ENCODE data around the gene MFSD6L. TPM values are rescaled to one million over a fixed set of nuclear protein-coding genes. Genes with fewer than 3 reads are reported as not detected.

The MFSD6L gene
- total RNA-seq, 1 donor from 2014 or later = not detected

GRCh38 chr17:8829036-8829941, 30.1 kb upstream of the MFSD6L start:
- no peak for DNase-seq (ENCODE audit: low read depth)
- Histone ChIP-seq H3K27me3 (ENCODE audit: control insufficient read depth, insufficient read depth, low read length) (no peaks in the 10 kb centered on the region), H3K36me3 (ENCODE audit: control insufficient read depth, insufficient read depth, low read length) (no peaks in the 10 kb centered on the region), H3K4me3 (ENCODE audit: low read depth, low read length) (no peak overlapping the region)
- TF ChIP-seq CTCF (IDR thresholded peaks at IDR 0.05; ENCODE audit: insufficient read depth, low read length, severe bottlenecking) = no peak
- FAIRE-seq = peak; percentile 99

GRCh38 chr17:8828517-8828875, 29.3 kb upstream of the MFSD6L start:
- FAIRE-seq (no peak), DNase-seq (ENCODE audit: low read depth) (no peak)
- Histone ChIP-seq H3K36me3 (ENCODE audit: control insufficient read depth, insufficient read depth, low read length) (no peaks in the 10 kb centered on the region), H3K4me3 (ENCODE audit: low read depth, low read length) (no peak overlapping the region), H3K27me3 (ENCODE audit: control insufficient read depth, insufficient read depth, low read length) (no peaks in the 10 kb centered on the region)
- no peak for TF ChIP-seq CTCF (IDR thresholded peaks at IDR 0.05; ENCODE audit: insufficient read depth, low read length, severe bottlenecking)

GRCh38 chr17:8826808-8827435, 27.8 kb upstream of the MFSD6L start:
- FAIRE-seq = no peak
- no peak for DNase-seq (ENCODE audit: low read depth)
- Histone ChIP-seq H3K27me3 (ENCODE audit: control insufficient read depth, insufficient read depth, low read length) (no peaks in the 10 kb centered on the region), H3K36me3 (ENCODE audit: control insufficient read depth, insufficient read depth, low read length) (no peaks in the 10 kb centered on the region), H3K4me3 (ENCODE audit: low read depth, low read length) (no peak overlapping the region)
- no peak for TF ChIP-seq CTCF (IDR thresholded peaks at IDR 0.05; ENCODE audit: insufficient read depth, low read length, severe bottlenecking)

GRCh38 chr17:8825802-8826201, 26.6 kb upstream of the MFSD6L start:
- no peak for TF ChIP-seq CTCF (IDR thresholded peaks at IDR 0.05; ENCODE audit: insufficient read depth, low read length, severe bottlenecking)
- no peak overlapping the region for H3K4me3 ChIP-seq (ENCODE audit: low read depth, low read length)
- no peaks in the 10 kb centered on the region for H3K36me3 ChIP-seq (ENCODE audit: control insufficient read depth, insufficient read depth, low read length)
- H3K27me3 ChIP-seq (ENCODE audit: control insufficient read depth, insufficient read depth, low read length) = no peaks in the 10 kb centered on the region
- DNase-seq (ENCODE audit: low read depth) (no peak), FAIRE-seq (no peak)

GRCh38 chr17:8823279-8823678, 24.1 kb upstream of the MFSD6L start:
- Histone ChIP-seq H3K4me3 (ENCODE audit: low read depth, low read length) (no peak overlapping the region), H3K27me3 (ENCODE audit: control insufficient read depth, insufficient read depth, low read length) (no peaks in the 10 kb centered on the region), H3K36me3 (ENCODE audit: control insufficient read depth, insufficient read depth, low read length) (no peaks in the 10 kb centered on the region)
- DNase-seq (ENCODE audit: low read depth) (no peak), FAIRE-seq (no peak)
- TF ChIP-seq CTCF (IDR thresholded peaks at IDR 0.05; ENCODE audit: insufficient read depth, low read length, severe bottlenecking) = no peak

All from bronchial epithelial cell (primary cell).